ENCODE data around the gene TUT4. TPM values are rescaled to one million over a fixed set of nuclear protein-coding genes. Genes with fewer than 3 reads are reported as not detected.

The TUT4 gene
- total and polyA plus RNA-seq, 10 donors = 31.7 to 120 (median 79.2) TPM

DNA sequence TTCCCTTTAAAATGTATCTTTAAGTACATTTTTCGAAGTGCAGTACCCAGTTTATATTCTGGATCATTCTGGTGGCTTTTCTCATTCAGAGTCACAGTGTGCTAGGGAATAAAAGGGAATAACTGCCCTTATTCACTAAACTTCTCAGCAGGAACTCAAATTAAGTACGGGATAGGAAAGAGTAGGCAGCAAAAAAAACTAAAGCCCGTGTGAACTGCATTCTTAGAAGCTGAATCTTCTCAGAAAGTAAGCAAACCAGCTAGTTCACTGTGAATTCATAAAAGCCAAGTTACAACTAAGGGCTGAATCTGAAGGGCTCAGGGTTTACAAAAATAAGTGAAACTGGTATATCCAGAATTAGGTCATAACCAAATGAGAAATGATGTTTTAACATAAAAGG is 126.5 kb downstream of the TUT4 start:
- H3K4me1 ChIP-seq = peaks cover 6 to 32% (median 19%) of the 10 kb centered on the region in 6 donors
- peaks cover 0 to 85% (median 25%) of the 10 kb centered on the region in 6 donors for H3K36me3 ChIP-seq
- H3K27ac ChIP-seq = no peak overlapping the region
- TF ChIP-seq POLR2AphosphoS5 (IDR thresholded peaks at IDR 0.05) (no peak), POLR2A (IDR thresholded peaks at IDR 0.05) (no peak)
- TF ChIP-seq, protein P1, sequence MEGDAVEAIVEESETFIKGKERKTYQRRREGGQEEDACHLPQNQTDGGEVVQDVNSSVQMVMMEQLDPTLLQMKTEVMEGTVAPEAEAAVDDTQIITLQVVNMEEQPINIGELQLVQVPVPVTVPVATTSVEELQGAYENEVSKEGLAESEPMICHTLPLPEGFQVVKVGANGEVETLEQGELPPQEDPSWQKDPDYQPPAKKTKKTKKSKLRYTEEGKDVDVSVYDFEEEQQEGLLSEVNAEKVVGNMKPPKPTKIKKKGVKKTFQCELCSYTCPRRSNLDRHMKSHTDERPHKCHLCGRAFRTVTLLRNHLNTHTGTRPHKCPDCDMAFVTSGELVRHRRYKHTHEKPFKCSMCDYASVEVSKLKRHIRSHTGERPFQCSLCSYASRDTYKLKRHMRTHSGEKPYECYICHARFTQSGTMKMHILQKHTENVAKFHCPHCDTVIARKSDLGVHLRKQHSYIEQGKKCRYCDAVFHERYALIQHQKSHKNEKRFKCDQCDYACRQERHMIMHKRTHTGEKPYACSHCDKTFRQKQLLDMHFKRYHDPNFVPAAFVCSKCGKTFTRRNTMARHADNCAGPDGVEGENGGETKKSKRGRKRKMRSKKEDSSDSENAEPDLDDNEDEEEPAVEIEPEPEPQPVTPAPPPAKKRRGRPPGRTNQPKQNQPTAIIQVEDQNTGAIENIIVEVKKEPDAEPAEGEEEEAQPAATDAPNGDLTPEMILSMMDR (IDR thresholded peaks at IDR 0.05 in 8 of 11, conservative IDR thresholded peaks at IDR 0.05 in 3 of 11) = no peak
- no peak for DNase-seq
- intact Hi-C loops (cut with DNase I; ENCODE audit: low total_unique reads) = no loop called here
- no peaks in the 10 kb centered on the region for H3K27me3 ChIP-seq (replicated peaks in 1 of 7)
- H3K4me3 ChIP-seq = no peak overlapping the region
- no peaks in the 10 kb centered on the region for H3K9me3 ChIP-seq
- WGBS, 5 donors = 75 to 90% (median 89%) methylated on average over 3 of the region's 3 CpGs

DNA sequence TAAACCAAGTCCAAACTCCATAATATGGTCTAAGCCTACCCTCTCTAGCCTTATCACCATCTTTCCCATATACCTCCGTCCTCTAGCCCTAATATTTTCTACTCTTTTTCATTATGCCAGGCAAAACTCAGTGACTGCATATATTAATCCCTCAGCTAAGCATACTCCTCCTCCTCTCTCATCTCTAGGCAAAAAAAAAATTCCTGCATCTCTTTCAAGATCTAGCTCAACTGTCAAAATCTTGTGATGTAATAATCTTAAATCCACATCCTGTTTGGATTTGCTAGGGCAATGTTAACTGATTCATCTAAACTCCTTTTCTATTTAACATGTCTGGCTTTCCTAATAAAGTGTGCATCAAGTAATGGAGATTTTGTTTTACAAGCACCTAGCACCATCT is 128.1 kb downstream of the TUT4 start:
- peaks cover 0 to 86% (median 21%) of the 10 kb centered on the region in 6 donors for H3K36me3 ChIP-seq
- H3K9me3 ChIP-seq = no peaks in the 10 kb centered on the region
- peak overlapping the region in 6 of 8 donors; percentile 0 to 64 (median 45) for H3K27ac ChIP-seq
- H3K27me3 ChIP-seq (replicated peaks in 1 of 7) = no peaks in the 10 kb centered on the region
- TF ChIP-seq POLR2A (IDR thresholded peaks at IDR 0.05) (no peak), POLR2AphosphoS5 (IDR thresholded peaks at IDR 0.05) (no peak)
- TF ChIP-seq, protein P1 (IDR thresholded peaks at IDR 0.05 in 8 of 11, conservative IDR thresholded peaks at IDR 0.05 in 3 of 11) = no peak
- peaks cover 6 to 32% (median 19%) of the 10 kb centered on the region in 6 donors for H3K4me1 ChIP-seq
- 85 to 97% (median 92%) methylated on average over 1 of the region's 1 CpG for WGBS, 5 donors
- intact Hi-C loops (cut with DNase I; ENCODE audit: low total_unique reads) = no loop called here
- H3K4me3 ChIP-seq = no peak overlapping the region
- DNase-seq = no peak

DNA sequence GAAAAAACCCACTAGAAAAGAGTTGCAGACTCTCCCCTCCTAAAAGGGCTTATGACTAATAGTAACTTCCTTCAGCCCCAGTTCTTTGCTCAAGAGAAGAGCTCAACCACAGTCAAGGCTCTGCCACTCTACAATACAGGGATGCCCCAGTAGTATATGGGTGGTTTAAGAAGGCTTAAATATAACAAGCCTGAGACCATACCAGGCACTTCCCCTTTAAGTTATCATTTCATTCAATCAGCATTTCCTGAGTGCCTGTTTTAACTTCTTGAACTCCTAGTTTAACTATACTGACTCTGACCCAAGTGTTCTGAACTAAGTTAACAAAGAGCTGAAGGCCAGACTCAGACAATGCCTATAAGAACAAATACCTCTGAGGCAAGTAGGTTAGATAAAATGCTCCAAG is 128.7 kb downstream of the TUT4 start:
- H3K4me3 ChIP-seq = no peak overlapping the region

DNA sequence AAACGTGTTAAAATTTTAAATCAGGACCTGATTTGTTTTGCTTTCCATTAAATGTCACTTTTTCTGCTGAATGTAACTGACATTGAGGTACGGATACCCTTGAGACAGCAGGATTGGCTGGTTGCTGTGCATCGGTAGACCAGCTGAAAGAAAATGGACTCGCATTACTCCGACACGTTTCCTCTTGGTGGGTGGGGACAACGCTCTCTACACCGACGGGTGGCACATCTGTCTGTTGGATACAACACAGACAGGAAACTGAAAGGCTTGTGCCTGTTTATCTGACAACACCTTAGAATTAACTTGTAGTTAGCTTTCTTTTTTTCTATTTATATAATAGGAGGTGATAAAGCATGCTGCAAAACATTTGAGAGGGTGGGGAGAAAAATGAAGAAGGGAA is 129.1 kb downstream of the TUT4 start:
- intact Hi-C loops (cut with DNase I; ENCODE audit: low total_unique reads) = no loop called here
- TF ChIP-seq POLR2AphosphoS5 (IDR thresholded peaks at IDR 0.05) (peak in 1 of 3 donors; percentile 15), POLR2A (IDR thresholded peaks at IDR 0.05) (no peak)
- H3K4me3 ChIP-seq = no peak overlapping the region
- no peaks in the 10 kb centered on the region for H3K9me3 ChIP-seq
- peak; percentile 78 for DNase-seq
- H3K4me1 ChIP-seq = peaks cover 6 to 32% (median 19%) of the 10 kb centered on the region in 6 donors
- no peaks in the 10 kb centered on the region for H3K27me3 ChIP-seq (replicated peaks in 1 of 7)
- H3K27ac ChIP-seq = peak overlapping the region in 5 of 8 donors; percentile 38 to 64 (median 57)
- H3K36me3 ChIP-seq = peaks cover 0 to 86% (median 25%) of the 10 kb centered on the region in 6 donors
- WGBS, 5 donors = 28 to 43% (median 37%) methylated on average over 9 of the region's 9 CpGs

More for the DNA sequence above, 128.7 kb downstream of the TUT4 start:
- Histone ChIP-seq H3K4me1 (peaks cover 6 to 32% (median 19%) of the 10 kb centered on the region in 6 donors), H3K27me3 (replicated peaks in 1 of 7) (no peaks in the 10 kb centered on the region), H3K27ac (peak overlapping the region; percentile 0 to 64 (median 45)), H3K9me3 (no peaks in the 10 kb centered on the region), H3K36me3 (peaks cover 0 to 86% (median 22%) of the 10 kb centered on the region in 6 donors)
- TF ChIP-seq POLR2AphosphoS5 (IDR thresholded peaks at IDR 0.05) (no peak), POLR2A (IDR thresholded peaks at IDR 0.05) (no peak)
- DNase-seq = no peak
- intact Hi-C loops (cut with DNase I; ENCODE audit: low total_unique reads) = no loop called here

DNA sequence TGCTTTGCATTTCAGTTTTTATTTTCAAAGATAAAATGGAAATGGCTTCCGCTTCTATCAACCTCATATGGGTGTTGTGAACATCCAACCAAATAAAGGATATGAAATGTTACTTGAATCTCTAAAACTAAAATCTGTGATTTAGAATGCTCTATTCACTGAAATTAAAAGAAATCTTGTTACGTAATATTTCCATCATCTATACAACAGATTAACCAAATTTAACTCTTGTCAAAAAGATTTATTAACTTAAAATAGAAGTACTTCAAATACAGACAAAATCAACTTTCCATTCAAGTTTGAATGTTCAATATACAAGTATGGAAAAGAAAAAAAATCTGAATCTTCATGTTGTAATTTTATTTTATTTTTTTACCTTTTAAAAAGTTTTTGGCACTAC is 129.8 kb downstream of the TUT4 start:
- H3K36me3 ChIP-seq = peaks cover 0 to 87% (median 32%) of the 10 kb centered on the region in 6 donors
- intact Hi-C loops (cut with DNase I; ENCODE audit: low total_unique reads) = no loop called here
- 92 to 99% (median 98%) methylated on average over 2 of the region's 2 CpGs for WGBS, 5 donors

More for the DNA sequence above, 129.8 kb downstream of the TUT4 start:
- no peak for DNase-seq
- no peak overlapping the region for H3K4me3 ChIP-seq
- TF ChIP-seq POLR2A (IDR thresholded peaks at IDR 0.05) (no peak), POLR2AphosphoS5 (IDR thresholded peaks at IDR 0.05) (no peak)
- TF ChIP-seq, protein P1 (IDR thresholded peaks at IDR 0.05 in 8 of 11, conservative IDR thresholded peaks at IDR 0.05 in 3 of 11) = no peak
- H3K9me3 ChIP-seq = no peaks in the 10 kb centered on the region
- peak overlapping the region in 1 of 8 donors; percentile 64 for H3K27ac ChIP-seq
- H3K27me3 ChIP-seq (replicated peaks in 1 of 7) = no peaks in the 10 kb centered on the region
- peaks cover 6 to 32% (median 19%) of the 10 kb centered on the region in 6 donors for H3K4me1 ChIP-seq
